Erythroblast (primary cell): ENCODE results near the gene SCFD2.
"Not testable (repeated sequence)": the region's sequence is repeated elsewhere in the genome, so short reads cannot be mapped to it uniquely, and the experiment has no call there.

Experiments
- DNase-seq, 2 experiments: peaks; one replicate each; lab custom pipeline; 2025; lab: John Stamatoyannopoulos, UW
- GATA1 ChIP-seq: IDR thresholded peaks from 2 replicates; pipeline ENCODE4 v1.6.1; 2011; ENCODE audit warnings: low read depth, mild to moderate bottlenecking, control low read depth, low read length, moderate library complexity
- POLR2A ChIP-seq: IDR thresholded peaks from 2 replicates; pipeline ENCODE4 v1.6.1; 2011; ENCODE audit warnings: mild to moderate bottlenecking, low read length

Gene SCFD2

GRCh38 chr4:53235547-53235946, 130.3 kb downstream of the SCFD2 start:
- no peak for DNase-seq
- TF ChIP-seq POLR2A = no peak
- TF ChIP-seq GATA1 = no peak

GRCh38 chr4:53234669-53235068, 131.2 kb downstream of the SCFD2 start:
- DNase-seq = no peak
- TF ChIP-seq GATA1 (no peak), POLR2A (no peak)

- TF ChIP-seq POLR2A = no peak
- no peak for TF ChIP-seq GATA1
- no peak for DNase-seq
These were observed 131.8 kb downstream of the SCFD2 start for GRCh38 chr4:53234111-53234510.

GRCh38 chr4:53233114-53233795, 132.6 kb downstream of the SCFD2 start:
- DNase-seq = no peak
- TF ChIP-seq POLR2A (no peak), GATA1 (no peak)

- no peak for TF ChIP-seq GATA1
- TF ChIP-seq POLR2A = no peak
- no peak for DNase-seq
These were observed 133.5 kb downstream of the SCFD2 start for GRCh38 chr4:53232371-53232770.

- peak; percentile 49 to 84 for DNase-seq
- TF ChIP-seq GATA1 (no peak), POLR2A (no peak)
These were observed 137.8 kb downstream of the SCFD2 start for GRCh38 chr4:53228036-53228435.

- TF ChIP-seq GATA1 (no peak), POLR2A (no peak)
- DNase-seq = no peak
These were observed 138.4 kb downstream of the SCFD2 start for GRCh38 chr4:53227451-53227850.

GRCh38 chr4:53221832-53222480, 143.9 kb downstream of the SCFD2 start:
- no peak for TF ChIP-seq GATA1
- TF ChIP-seq POLR2A = no peak

GRCh38 chr4:53219148-53219547, 146.7 kb downstream of the SCFD2 start:
- DNase-seq = not testable (repeated sequence)

More at GRCh38 chr4:53221832-53222480, 143.9 kb downstream of the SCFD2 start:
- DNase-seq = no peak

- no peak for TF ChIP-seq POLR2A
- no peak for DNase-seq
These were observed 157.1 kb downstream of the SCFD2 start for GRCh38 chr4:53208753-53209152.

- no peak for TF ChIP-seq GATA1
- no peak for TF ChIP-seq POLR2A
- DNase-seq = no peak
These were observed 159.9 kb downstream of the SCFD2 start for GRCh38 chr4:53205970-53206369.

- no peak for DNase-seq
- TF ChIP-seq GATA1 (no peak), POLR2A (no peak)
These were observed 166.5 kb downstream of the SCFD2 start for GRCh38 chr4:53199356-53199755.

GRCh38 chr4:53197772-53198142, 168.1 kb downstream of the SCFD2 start:
- TF ChIP-seq POLR2A (no peak), GATA1 (no peak)
- DNase-seq = no peak

- DNase-seq = peak; percentile 77 to 84
- no peak for TF ChIP-seq GATA1
- no peak for TF ChIP-seq POLR2A
These were observed 168.7 kb downstream of the SCFD2 start for GRCh38 chr4:53196882-53197771.
